ENCODE data around the gene TSPAN9. TPM values are rescaled to one million over a fixed set of nuclear protein-coding genes. Genes with fewer than 3 reads are reported as not detected.

Gene TSPAN9
- total and polyA plus RNA-seq, 4 experiments from 2014 or later, result 0.67 to 0.84 TPM; not detected in 2

- Mint-ChIP-seq H3K27me3 (peaks cover 3 to 7% of the 10 kb centered on the region in 2 donors), H3K4me3 (no peak overlapping the region), H3K27ac (no peak overlapping the region), H3K4me1 (peaks cover 4 to 6% (median 5%) of the 10 kb centered on the region in 4 donors), H3K9me3 (no peaks in the 10 kb centered on the region), H3K36me3 (no peaks in the 10 kb centered on the region)
- intact Hi-C loops (cut with micrococcal nuclease), result no loop called here
- ChIA-PET CTCF (ENCODE audit: partially characterized antibody) (no interaction called here), POLR2A (ENCODE audit: partially characterized antibody) (no interaction called here)
- DNase-seq, result no peak
- Histone ChIP-seq H3K4me1 (ENCODE audit: insufficient read depth, low read length) (peaks cover 6% of the 10 kb centered on the region), H3K27me3 (ENCODE audit: insufficient read depth, low read length) (no peaks in the 10 kb centered on the region), H3K4me3 (ENCODE audit: low read length in 2 of 2) (no peak overlapping the region), H3K27ac (ENCODE audit: low read depth, low read length) (no peak overlapping the region), H3K9me3 (ENCODE audit: control insufficient read depth in 1 of 2, low read length in 2 of 2) (no peaks in the 10 kb centered on the region), H3K36me3 (ENCODE audit: insufficient read depth, low read length) (no peaks in the 10 kb centered on the region)
Measured at GRCh38 chr12:3251691-3252090, 174.5 kb downstream of the TSPAN9 start.

- H3K4me3 ChIP-seq (ENCODE audit: low read length in 2 of 2), result no peak overlapping the region
- DNase-seq, result no peak
- ChIA-PET CTCF (ENCODE audit: partially characterized antibody) (no interaction called here), POLR2A (ENCODE audit: partially characterized antibody) (no interaction called here)
- H3K9me3 ChIP-seq (ENCODE audit: control insufficient read depth in 1 of 2, low read length in 2 of 2), result no peaks in the 10 kb centered on the region
- H3K36me3 ChIP-seq (ENCODE audit: insufficient read depth, low read length), result no peaks in the 10 kb centered on the region
- Mint-ChIP-seq H3K36me3 (no peaks in the 10 kb centered on the region), H3K9me3 (no peaks in the 10 kb centered on the region), H3K4me3 (no peak overlapping the region), H3K4me1 (peaks cover 4 to 6% (median 5%) of the 10 kb centered on the region in 4 donors), H3K27me3 (peaks cover 3 to 7% of the 10 kb centered on the region in 2 donors), H3K27ac (no peak overlapping the region)
- no peak overlapping the region for H3K27ac ChIP-seq (ENCODE audit: low read depth, low read length)
- intact Hi-C loops (cut with micrococcal nuclease), result no loop called here
- peaks cover 6% of the 10 kb centered on the region for H3K4me1 ChIP-seq (ENCODE audit: insufficient read depth, low read length)
- no peaks in the 10 kb centered on the region for H3K27me3 ChIP-seq (ENCODE audit: insufficient read depth, low read length)
Measured at GRCh38 chr12:3252450-3252891, 175.3 kb downstream of the TSPAN9 start.

- ChIA-PET CTCF (ENCODE audit: partially characterized antibody) (no interaction called here), POLR2A (ENCODE audit: partially characterized antibody) (no interaction called here)
- Histone ChIP-seq H3K36me3 (ENCODE audit: insufficient read depth, low read length) (no peaks in the 10 kb centered on the region), H3K9me3 (ENCODE audit: control insufficient read depth in 1 of 2, low read length in 2 of 2) (no peaks in the 10 kb centered on the region), H3K4me1 (ENCODE audit: insufficient read depth, low read length) (peaks cover 6% of the 10 kb centered on the region), H3K27me3 (ENCODE audit: insufficient read depth, low read length) (no peaks in the 10 kb centered on the region), H3K4me3 (ENCODE audit: low read length in 2 of 2) (no peak overlapping the region), H3K27ac (ENCODE audit: low read depth, low read length) (no peak overlapping the region)
- Mint-ChIP-seq H3K27me3 (peaks cover 6 to 7% of the 10 kb centered on the region in 2 donors), H3K4me1 (peaks cover 4 to 6% (median 5%) of the 10 kb centered on the region in 4 donors), H3K4me3 (no peak overlapping the region), H3K36me3 (no peaks in the 10 kb centered on the region), H3K9me3 (no peaks in the 10 kb centered on the region), H3K27ac (no peak overlapping the region)
- DNase-seq, result no peak
- intact Hi-C loops (cut with micrococcal nuclease), result no loop called here
Measured at GRCh38 chr12:3253682-3254275, 176.6 kb downstream of the TSPAN9 start.

DNA sequence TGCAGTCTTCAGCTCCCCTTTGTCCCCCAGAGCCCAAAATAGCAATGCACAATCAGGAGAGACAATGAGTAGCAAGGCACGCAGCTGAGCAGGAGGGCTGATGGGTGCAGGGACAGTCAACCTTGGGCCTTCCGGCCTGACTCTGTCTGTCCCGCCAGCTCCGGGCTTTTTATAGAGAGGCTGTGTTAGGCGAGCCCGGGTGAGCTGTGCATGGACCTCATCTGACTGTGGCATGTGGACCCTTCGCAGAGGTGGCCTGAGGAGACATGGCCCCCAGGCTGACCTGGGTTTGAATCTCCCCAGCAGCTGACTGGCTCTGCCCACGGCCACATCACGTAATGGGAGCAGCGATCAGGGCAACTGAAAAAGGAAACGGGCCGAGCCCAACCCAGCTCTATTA is 177.9 kb downstream of the TSPAN9 start:
- H3K27me3 Mint-ChIP-seq, result peaks cover 3 to 9% of the 10 kb centered on the region in 2 donors
- H3K9me3 ChIP-seq (ENCODE audit: control insufficient read depth in 1 of 2, low read length in 2 of 2), result no peaks in the 10 kb centered on the region
- H3K4me3 ChIP-seq (ENCODE audit: low read length in 2 of 2), result no peak overlapping the region
- ChIA-PET POLR2A (ENCODE audit: partially characterized antibody) (no interaction called here), CTCF (ENCODE audit: partially characterized antibody) (no interaction called here)
- H3K27me3 ChIP-seq (ENCODE audit: insufficient read depth, low read length), result no peaks in the 10 kb centered on the region
- no peaks in the 10 kb centered on the region for H3K4me1 Mint-ChIP-seq
- H3K4me1 ChIP-seq (ENCODE audit: insufficient read depth, low read length), result no peaks in the 10 kb centered on the region
- no peaks in the 10 kb centered on the region for H3K9me3 Mint-ChIP-seq
- no peak overlapping the region for H3K27ac ChIP-seq (ENCODE audit: low read depth, low read length)
- no peak for DNase-seq
- H3K4me3 Mint-ChIP-seq, result no peak overlapping the region
- no peak overlapping the region for H3K27ac Mint-ChIP-seq
- no peaks in the 10 kb centered on the region for H3K36me3 ChIP-seq (ENCODE audit: insufficient read depth, low read length)
- intact Hi-C loops (cut with micrococcal nuclease), result no loop called here
- no peaks in the 10 kb centered on the region for H3K36me3 Mint-ChIP-seq

DNA sequence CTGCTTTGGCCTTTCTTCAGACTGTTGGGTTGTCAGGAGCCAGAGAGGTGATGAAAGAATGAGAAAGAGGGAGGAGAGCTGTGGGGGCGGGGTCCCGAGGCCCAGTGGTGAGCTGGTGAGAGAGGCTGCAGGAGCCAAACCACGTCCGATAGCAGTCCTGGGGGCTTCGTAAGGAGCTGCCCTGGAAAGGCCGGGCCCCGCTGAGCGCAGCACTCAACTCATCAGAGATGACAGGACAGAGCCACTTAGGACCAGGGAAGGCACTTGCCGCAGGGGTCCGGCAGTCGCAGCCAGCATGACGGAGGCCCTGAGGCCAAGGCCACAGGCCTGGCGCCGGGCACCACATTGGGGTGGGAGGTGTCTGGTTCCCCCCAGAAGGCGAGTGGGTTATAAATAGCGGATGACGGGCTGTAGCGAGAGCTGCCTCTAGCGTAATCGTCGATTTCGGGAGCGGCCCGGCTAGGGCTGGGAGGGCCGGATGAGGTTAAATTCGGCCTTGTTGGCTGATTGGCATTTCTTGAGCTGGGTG is 179.0 kb downstream of the TSPAN9 start:
- H3K27ac ChIP-seq (ENCODE audit: low read depth, low read length), result no peak overlapping the region
- H3K27me3 ChIP-seq (ENCODE audit: insufficient read depth, low read length), result no peaks in the 10 kb centered on the region
- ChIA-PET POLR2A (ENCODE audit: partially characterized antibody) (no interaction called here), CTCF (ENCODE audit: partially characterized antibody) (interaction anchor here (1.7 to 2.0 kb wide), 2 partner anchors 19 to 44 kb away, joined by 7 to 9 read pairs; no protein-coding TSS in a partner anchor)
- H3K27me3 Mint-ChIP-seq, result peaks cover 1 to 8% of the 10 kb centered on the region in 2 donors
- H3K36me3 ChIP-seq (ENCODE audit: insufficient read depth, low read length), result no peaks in the 10 kb centered on the region
- no peak overlapping the region for H3K4me3 Mint-ChIP-seq
- H3K9me3 Mint-ChIP-seq, result no peaks in the 10 kb centered on the region
- DNase-seq, result no peak
- H3K4me1 Mint-ChIP-seq, result no peaks in the 10 kb centered on the region
- no peak overlapping the region for H3K27ac Mint-ChIP-seq
- H3K9me3 ChIP-seq (ENCODE audit: control insufficient read depth in 1 of 2, low read length in 2 of 2), result no peaks in the 10 kb centered on the region
- intact Hi-C loops (cut with micrococcal nuclease), result no loop called here
- H3K4me3 ChIP-seq (ENCODE audit: low read length in 2 of 2), result no peak overlapping the region
- no peaks in the 10 kb centered on the region for H3K36me3 Mint-ChIP-seq
- no peaks in the 10 kb centered on the region for H3K4me1 ChIP-seq (ENCODE audit: insufficient read depth, low read length)

GRCh38 chr12:3257411-3257810 is 180.2 kb downstream of the TSPAN9 start:
- Histone ChIP-seq H3K9me3 (ENCODE audit: control insufficient read depth in 1 of 2, low read length in 2 of 2) (no peaks in the 10 kb centered on the region), H3K4me1 (ENCODE audit: insufficient read depth, low read length) (no peaks in the 10 kb centered on the region), H3K27ac (ENCODE audit: low read depth, low read length) (no peak overlapping the region), H3K4me3 (ENCODE audit: low read length in 2 of 2) (no peak overlapping the region), H3K27me3 (ENCODE audit: insufficient read depth, low read length) (no peaks in the 10 kb centered on the region), H3K36me3 (ENCODE audit: insufficient read depth, low read length) (no peaks in the 10 kb centered on the region)
- Mint-ChIP-seq H3K4me1 (no peaks in the 10 kb centered on the region), H3K36me3 (no peaks in the 10 kb centered on the region), H3K4me3 (no peak overlapping the region), H3K27ac (no peak overlapping the region), H3K9me3 (no peaks in the 10 kb centered on the region), H3K27me3 (peaks cover 0 to 8% of the 10 kb centered on the region in 2 donors)
- ChIA-PET CTCF (ENCODE audit: partially characterized antibody) (interaction anchor here (1.7 to 2.0 kb wide), 2 partner anchors 18 to 43 kb away, joined by 7 to 9 read pairs; no protein-coding TSS in a partner anchor), POLR2A (ENCODE audit: partially characterized antibody) (no interaction called here)
- intact Hi-C loops (cut with micrococcal nuclease), result no loop called here
- no peak for DNase-seq

DNA sequence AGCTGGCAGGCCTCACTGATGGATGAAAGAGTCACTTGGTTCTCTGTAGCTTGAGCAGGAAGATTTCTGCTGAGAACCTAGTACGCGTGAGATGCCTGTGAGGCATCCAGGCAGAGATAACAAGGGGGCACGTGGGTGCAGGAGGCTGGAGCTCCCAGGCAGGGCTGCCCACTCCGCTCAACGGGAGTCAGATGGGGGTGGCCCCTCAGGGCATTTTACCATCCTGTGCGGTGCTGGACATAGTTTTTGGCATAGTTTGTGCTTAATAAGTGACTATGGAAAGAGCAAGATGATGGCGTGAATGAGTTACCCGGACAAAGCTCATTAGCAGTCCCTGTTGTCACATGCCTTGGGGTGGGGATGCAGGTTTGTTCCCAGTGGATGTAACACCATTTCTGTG is 182.8 kb downstream of the TSPAN9 start:
- H3K4me1 ChIP-seq (ENCODE audit: insufficient read depth, low read length), result no peaks in the 10 kb centered on the region
- Mint-ChIP-seq H3K9me3 (no peaks in the 10 kb centered on the region), H3K4me3 (no peak overlapping the region), H3K4me1 (no peaks in the 10 kb centered on the region), H3K27me3 (peaks cover 0 to 8% of the 10 kb centered on the region in 2 donors), H3K27ac (no peak overlapping the region), H3K36me3 (no peaks in the 10 kb centered on the region)
- H3K27me3 ChIP-seq (ENCODE audit: insufficient read depth, low read length), result no peaks in the 10 kb centered on the region
- ChIA-PET CTCF (ENCODE audit: partially characterized antibody) (interaction anchor here (1.2 to 1.5 kb wide), 2 partner anchors 15 to 40 kb away, joined by 5 to 6 read pairs; no protein-coding TSS in a partner anchor), POLR2A (ENCODE audit: partially characterized antibody) (no interaction called here)
- no peak overlapping the region for H3K4me3 ChIP-seq (ENCODE audit: low read length in 2 of 2)
- DNase-seq, result no peak
- H3K27ac ChIP-seq (ENCODE audit: low read depth, low read length), result no peak overlapping the region
- H3K36me3 ChIP-seq (ENCODE audit: insufficient read depth, low read length), result no peaks in the 10 kb centered on the region
- intact Hi-C loops (cut with micrococcal nuclease), result no loop called here
- no peaks in the 10 kb centered on the region for H3K9me3 ChIP-seq (ENCODE audit: control insufficient read depth in 1 of 2, low read length in 2 of 2)
